ENCODE data around the gene PRF1.
"Not testable (repeated sequence)": the region's sequence is repeated elsewhere in the genome, so short reads cannot be mapped to it uniquely, and the experiment has no call there.

The PRF1 gene

GRCh38 chr10:70615211-70615610, 12.7 kb upstream of the PRF1 start:
- TF ChIP-seq CTCF (IDR thresholded peaks at IDR 0.05; ENCODE audit: insufficient read depth, low read depth, low read length, missing control alignments), result no peak
- H3K4me3 ChIP-seq (ENCODE audit: low read length), result no peak overlapping the region
- DNase-seq (ENCODE audit: low read depth), result no peak

- not testable (repeated sequence) for DNase-seq (ENCODE audit: low read depth); H3K4me3 ChIP-seq (ENCODE audit: low read length)
These were observed 11.8 kb upstream of the PRF1 start for GRCh38 chr10:70614364-70614763.

GRCh38 chr10:70613941-70614340, 11.4 kb upstream of the PRF1 start:
- H3K4me3 ChIP-seq (ENCODE audit: low read length), result no peak overlapping the region
- DNase-seq (ENCODE audit: low read depth), result no peak
- no peak for TF ChIP-seq CTCF (IDR thresholded peaks at IDR 0.05; ENCODE audit: insufficient read depth, low read depth, low read length, missing control alignments)

- no peak overlapping the region for H3K4me3 ChIP-seq (ENCODE audit: low read length)
- TF ChIP-seq CTCF (IDR thresholded peaks at IDR 0.05; ENCODE audit: insufficient read depth, low read depth, low read length, missing control alignments), result no peak
These were observed 5.4 kb upstream of the PRF1 start for GRCh38 chr10:70607936-70608335.

GRCh38 chr10:70605161-70605560, 2.6 kb upstream of the PRF1 start:
- DNase-seq (ENCODE audit: low read depth), result peak; percentile 18
- no peak overlapping the region for H3K4me3 ChIP-seq (ENCODE audit: low read length)
- no peak for TF ChIP-seq CTCF (IDR thresholded peaks at IDR 0.05; ENCODE audit: insufficient read depth, low read depth, low read length, missing control alignments)

More at GRCh38 chr10:70607936-70608335, 5.4 kb upstream of the PRF1 start:
- no peak for DNase-seq (ENCODE audit: low read depth)

GRCh38 chr10:70604106-70604505, 1.6 kb upstream of the PRF1 start:
- no peak for TF ChIP-seq CTCF (IDR thresholded peaks at IDR 0.05; ENCODE audit: insufficient read depth, low read depth, low read length, missing control alignments)
- no peak for DNase-seq (ENCODE audit: low read depth)
- no peak overlapping the region for H3K4me3 ChIP-seq (ENCODE audit: low read length)

GRCh38 chr10:70603449-70603801, 884 bp upstream of the PRF1 start:
- DNase-seq (ENCODE audit: low read depth), result no peak
- no peak overlapping the region for H3K4me3 ChIP-seq (ENCODE audit: low read length)
- no peak for TF ChIP-seq CTCF (IDR thresholded peaks at IDR 0.05; ENCODE audit: insufficient read depth, low read depth, low read length, missing control alignments)

GRCh38 chr10:70601746-70602145, 795 bp downstream of the PRF1 start:
- DNase-seq (ENCODE audit: low read depth), result no peak
- TF ChIP-seq CTCF (IDR thresholded peaks at IDR 0.05; ENCODE audit: insufficient read depth, low read depth, low read length, missing control alignments), result no peak
- H3K4me3 ChIP-seq (ENCODE audit: low read length), result no peak overlapping the region
